Measurements from ENCODE around the gene MAGI2. TPM values are rescaled to one million over a fixed set of nuclear protein-coding genes. Genes with fewer than 3 reads are reported as not detected.
"Not testable (repeated sequence)": the region's sequence is repeated elsewhere in the genome, so short reads cannot be mapped to it uniquely, and the experiment has no call there.

MAGI2 gene
- total RNA-seq, 2 donors from 2014 or later: 0.08 to 0.19 TPM

GRCh38 chr7:78002715-78003114 lies 1450.8 kb downstream of the MAGI2 start:
- no peak overlapping the region for H3K27ac Mint-ChIP-seq
- no peaks in the 10 kb centered on the region for H3K36me3 Mint-ChIP-seq
- no peaks in the 10 kb centered on the region for H3K9me3 Mint-ChIP-seq
- no peak for DNase-seq (ENCODE audit: low spot score)
- H3K4me3 Mint-ChIP-seq: no peak overlapping the region
- H3K27me3 Mint-ChIP-seq: peaks cover 0 to 6% of the 10 kb centered on the region in 2 donors
- H3K4me1 Mint-ChIP-seq (ENCODE audit: low read depth in 2 of 2): no peaks in the 10 kb centered on the region
- no peak for ATAC-seq

- H3K4me3 Mint-ChIP-seq: no peak overlapping the region
- H3K27ac Mint-ChIP-seq: no peak overlapping the region
- H3K4me1 Mint-ChIP-seq (ENCODE audit: low read depth in 2 of 2): no peaks in the 10 kb centered on the region
- H3K9me3 Mint-ChIP-seq: no peaks in the 10 kb centered on the region
- peaks cover 0 to 4% of the 10 kb centered on the region in 2 donors for H3K27me3 Mint-ChIP-seq
- no peak for DNase-seq (ENCODE audit: low spot score)
- ATAC-seq: no peak
- H3K36me3 Mint-ChIP-seq: no peaks in the 10 kb centered on the region
Observed at GRCh38 chr7:78002021-78002420, 1451.4 kb downstream of the MAGI2 start.

DNA sequence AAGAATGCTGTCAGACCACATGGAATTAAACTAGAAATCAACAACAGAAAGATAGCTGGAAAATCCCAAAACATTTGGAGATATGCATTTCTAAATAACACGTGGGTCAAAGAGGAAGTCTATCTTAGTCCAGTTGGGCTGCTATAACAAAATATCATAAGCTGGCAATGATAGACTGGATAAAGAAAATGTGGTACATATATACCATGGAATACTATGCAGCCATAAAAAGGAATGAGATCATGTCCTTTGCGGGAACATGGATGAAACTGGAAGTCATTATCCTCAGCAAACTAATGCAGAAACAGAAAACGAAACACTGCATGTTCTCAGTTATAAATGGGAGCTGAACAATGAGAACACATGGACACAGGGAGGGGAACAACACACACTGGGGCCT lies 1454.3 kb downstream of the MAGI2 start:
- not testable (repeated sequence) for DNase-seq (ENCODE audit: low spot score); H3K9me3 Mint-ChIP-seq; H3K36me3 Mint-ChIP-seq; ATAC-seq; H3K27ac Mint-ChIP-seq; H3K4me3 Mint-ChIP-seq; H3K4me1 Mint-ChIP-seq (ENCODE audit: low read depth in 2 of 2)
- peaks cover 0 to 11% of the 10 kb centered on the region in 2 donors for H3K27me3 Mint-ChIP-seq

GRCh38 chr7:77995717-77996116 lies 1457.8 kb downstream of the MAGI2 start:
- no peak overlapping the region for H3K4me3 Mint-ChIP-seq
- H3K27me3 Mint-ChIP-seq: peaks cover 11 to 14% of the 10 kb centered on the region in 2 donors
- DNase-seq (ENCODE audit: low spot score): no peak
- no peaks in the 10 kb centered on the region for H3K36me3 Mint-ChIP-seq
- no peaks in the 10 kb centered on the region for H3K4me1 Mint-ChIP-seq (ENCODE audit: low read depth in 2 of 2)
- no peaks in the 10 kb centered on the region for H3K9me3 Mint-ChIP-seq
- ATAC-seq: no peak
- no peak overlapping the region for H3K27ac Mint-ChIP-seq

DNA sequence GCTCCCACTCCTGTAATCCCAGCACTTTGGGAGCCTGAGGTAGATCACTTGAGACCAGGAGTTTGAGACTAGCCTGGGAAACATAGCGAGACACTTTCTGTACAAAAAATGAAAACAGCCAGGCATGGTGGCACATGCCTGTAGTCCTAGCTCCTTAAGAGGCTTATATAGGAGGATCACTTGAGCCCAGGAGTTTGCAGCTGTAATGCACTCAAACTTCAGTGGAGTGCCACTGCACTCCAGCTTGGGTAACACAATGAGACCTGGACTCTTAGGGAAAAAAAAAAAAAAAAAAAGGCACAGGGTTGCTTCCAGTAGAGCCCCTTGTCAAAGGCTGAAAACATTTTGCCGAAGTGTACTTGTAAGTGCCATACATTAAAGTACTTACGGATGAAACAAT lies 1459.6 kb downstream of the MAGI2 start:
- Mint-ChIP-seq H3K27me3 (peaks cover 11 to 19% of the 10 kb centered on the region in 2 donors), H3K4me3 (no peak overlapping the region), H3K9me3 (no peaks in the 10 kb centered on the region), H3K36me3 (no peaks in the 10 kb centered on the region), H3K4me1 (ENCODE audit: low read depth in 2 of 2) (peaks cover 0 to 3% of the 10 kb centered on the region in 2 donors), H3K27ac (no peak overlapping the region)
- no peak for DNase-seq (ENCODE audit: low spot score)
- no peak for ATAC-seq

GRCh38 chr7:77991656-77992055 lies 1461.8 kb downstream of the MAGI2 start:
- Mint-ChIP-seq H3K36me3 (no peaks in the 10 kb centered on the region), H3K27ac (no peak overlapping the region), H3K4me1 (ENCODE audit: low read depth in 2 of 2) (peaks cover 0 to 3% of the 10 kb centered on the region in 2 donors), H3K4me3 (no peak overlapping the region), H3K9me3 (no peaks in the 10 kb centered on the region), H3K27me3 (peaks cover 11 to 18% of the 10 kb centered on the region in 2 donors)
- ATAC-seq (no peak), DNase-seq (ENCODE audit: low spot score) (no peak)

- H3K9me3 Mint-ChIP-seq: no peaks in the 10 kb centered on the region
- no peak overlapping the region for H3K27ac Mint-ChIP-seq
- no peak for DNase-seq (ENCODE audit: low spot score)
- no peaks in the 10 kb centered on the region for H3K36me3 Mint-ChIP-seq
- no peak overlapping the region for H3K4me3 Mint-ChIP-seq
- no peak for ATAC-seq
- H3K27me3 Mint-ChIP-seq: peaks cover 11 to 19% of the 10 kb centered on the region in 2 donors
- peaks cover 0 to 3% of the 10 kb centered on the region in 2 donors for H3K4me1 Mint-ChIP-seq (ENCODE audit: low read depth in 2 of 2)
Observed at GRCh38 chr7:77989981-77990566, 1463.4 kb downstream of the MAGI2 start.

- H3K4me3 Mint-ChIP-seq: no peak overlapping the region
- no peak for DNase-seq (ENCODE audit: low spot score)
- H3K36me3 Mint-ChIP-seq: no peaks in the 10 kb centered on the region
- ATAC-seq: no peak
- no peak overlapping the region for H3K27ac Mint-ChIP-seq
- H3K4me1 Mint-ChIP-seq (ENCODE audit: low read depth in 2 of 2): peaks cover 5 to 9% of the 10 kb centered on the region in 2 donors
- H3K9me3 Mint-ChIP-seq: no peaks in the 10 kb centered on the region
- peaks cover 5 to 21% of the 10 kb centered on the region in 2 donors for H3K27me3 Mint-ChIP-seq
Observed at GRCh38 chr7:77985974-77986339, 1467.5 kb downstream of the MAGI2 start.

DNA sequence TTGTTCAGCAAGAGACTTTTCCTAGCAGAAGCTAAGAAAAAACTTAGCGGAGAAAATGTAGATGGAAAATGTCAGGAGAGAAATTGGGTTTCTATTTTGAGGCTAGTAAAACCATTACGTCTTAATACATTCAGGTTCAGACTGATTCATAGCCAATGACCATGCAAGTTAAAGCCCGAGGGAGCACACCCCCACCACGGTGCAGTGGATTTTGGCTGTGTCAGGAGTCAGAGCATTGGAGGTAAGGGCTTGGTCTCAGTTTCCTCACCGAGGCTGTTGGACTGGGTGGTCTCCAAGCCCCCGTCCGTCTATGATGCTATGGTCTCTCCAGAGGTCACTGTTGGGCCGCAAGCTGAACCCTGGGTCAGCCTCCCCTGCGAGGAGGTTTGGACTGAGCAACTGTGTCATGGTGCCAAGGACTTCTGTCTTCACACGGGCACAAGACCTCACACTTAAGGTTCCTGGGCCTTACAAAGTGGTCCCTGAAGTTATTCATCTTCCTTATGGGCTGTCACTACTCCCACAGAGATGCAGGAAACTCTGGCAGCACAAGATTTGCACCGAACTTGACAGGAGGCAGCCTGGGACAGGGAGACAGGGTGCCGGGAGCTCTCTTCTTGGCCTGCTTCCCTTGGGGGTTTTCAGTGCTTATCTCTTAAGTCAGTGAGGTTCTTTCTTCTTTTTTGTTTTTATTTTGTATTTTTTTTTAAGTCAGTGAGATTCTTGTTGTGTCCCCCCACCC lies 1468.1 kb downstream of the MAGI2 start:
- Mint-ChIP-seq H3K36me3 (no peaks in the 10 kb centered on the region), H3K27me3 (peaks cover 5 to 25% of the 10 kb centered on the region in 2 donors), H3K4me1 (ENCODE audit: low read depth in 2 of 2) (peaks cover 5 to 9% of the 10 kb centered on the region in 2 donors), H3K4me3 (no peak overlapping the region), H3K9me3 (no peaks in the 10 kb centered on the region), H3K27ac (no peak overlapping the region)
- DNase-seq (ENCODE audit: low spot score) (no peak), ATAC-seq (no peak)

- Mint-ChIP-seq H3K36me3 (no peaks in the 10 kb centered on the region), H3K27ac (no peak overlapping the region), H3K4me1 (ENCODE audit: low read depth in 2 of 2) (peaks cover 2 to 9% of the 10 kb centered on the region in 2 donors), H3K4me3 (no peak overlapping the region), H3K9me3 (no peaks in the 10 kb centered on the region), H3K27me3 (peaks cover 5 to 26% of the 10 kb centered on the region in 2 donors)
- ATAC-seq (no peak), DNase-seq (ENCODE audit: low spot score) (no peak)
Observed at GRCh38 chr7:77983973-77984372, 1469.5 kb downstream of the MAGI2 start.

- Mint-ChIP-seq H3K36me3 (no peaks in the 10 kb centered on the region), H3K9me3 (no peaks in the 10 kb centered on the region), H3K4me3 (peak overlapping the region; percentile 42), H3K4me1 (ENCODE audit: low read depth in 2 of 2) (peaks cover 2 to 9% of the 10 kb centered on the region in 2 donors), H3K27me3 (peaks cover 5 to 26% of the 10 kb centered on the region in 2 donors), H3K27ac (peak overlapping the region in 1 of 2 donors; percentile 34)
- no peak for DNase-seq (ENCODE audit: low spot score)
- ATAC-seq: peak; percentile 63 to 93
Observed at GRCh38 chr7:77982926-77983550, 1470.4 kb downstream of the MAGI2 start.

DNA sequence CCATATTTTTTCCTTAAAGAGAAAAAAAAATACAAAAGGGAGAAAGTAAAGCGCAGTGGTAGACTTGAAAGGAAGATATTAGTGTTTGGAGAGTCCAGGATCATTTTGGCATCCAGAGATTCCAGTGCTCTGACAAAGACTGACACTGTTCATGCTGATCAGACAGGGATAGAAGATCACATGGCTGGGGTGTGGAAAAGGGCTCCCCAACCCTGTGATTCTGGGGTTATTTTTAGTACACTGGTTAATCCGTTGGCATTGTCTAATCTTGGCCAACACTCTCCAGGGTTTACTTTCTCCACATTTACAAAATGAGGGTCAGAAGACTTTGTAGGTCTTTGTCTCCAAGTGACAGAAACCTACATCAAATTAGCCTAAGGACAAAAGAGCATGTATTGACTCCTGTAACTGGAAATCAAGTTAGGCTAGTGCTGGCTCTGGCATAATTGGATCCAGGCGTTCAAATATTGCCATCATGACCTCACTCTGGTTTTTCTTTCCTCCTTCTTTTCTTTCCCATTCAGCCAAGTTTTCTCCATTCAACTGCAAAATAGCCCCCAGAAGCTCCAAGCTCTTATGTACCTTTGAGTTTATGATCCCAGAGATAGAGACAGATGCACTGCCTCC lies 1473.3 kb downstream of the MAGI2 start:
- DNase-seq (ENCODE audit: low spot score) (no peak), ATAC-seq (no peak)
- H3K4me1 Mint-ChIP-seq (ENCODE audit: low read depth in 2 of 2): peaks cover 2 to 9% of the 10 kb centered on the region in 2 donors
- no peak overlapping the region for H3K4me3 Mint-ChIP-seq
- no peaks in the 10 kb centered on the region for H3K9me3 Mint-ChIP-seq
- no peak overlapping the region for H3K27ac Mint-ChIP-seq
- H3K36me3 Mint-ChIP-seq: no peaks in the 10 kb centered on the region
- peaks cover 5 to 27% of the 10 kb centered on the region in 2 donors for H3K27me3 Mint-ChIP-seq

GRCh38 chr7:77979219-77979618 lies 1474.2 kb downstream of the MAGI2 start:
- H3K4me3 Mint-ChIP-seq: no peak overlapping the region
- no peak for ATAC-seq

More at GRCh38 chr7:77979219-77979618, 1474.2 kb downstream of the MAGI2 start:
- H3K4me1 Mint-ChIP-seq (ENCODE audit: low read depth in 2 of 2): peaks cover 2 to 9% of the 10 kb centered on the region in 2 donors
- H3K9me3 Mint-ChIP-seq: no peaks in the 10 kb centered on the region
- no peaks in the 10 kb centered on the region for H3K36me3 Mint-ChIP-seq
- no peak overlapping the region for H3K27ac Mint-ChIP-seq
- no peak for DNase-seq (ENCODE audit: low spot score)
- peaks cover 5 to 27% of the 10 kb centered on the region in 2 donors for H3K27me3 Mint-ChIP-seq
